GM23338 (cell line): ENCODE measurements around the gene ANO1. TPM values are rescaled to one million over a fixed set of nuclear protein-coding genes. Genes with fewer than 3 reads are reported as not detected.

ENCODE experiments used
- ATAC-seq: fragments of 200-7000 bp; cut with Tn5 transposase; 3 replicates; pipeline ENCODE4 v1.9.1; 2020
- DNase-seq: peaks from one replicate; pipeline ENCODE4 v3.0.0-alpha.2; 2015; ENCODE audit warnings: low spot score
- H2AFZ ChIP-seq: fragments of 200-600 bp; sonication (generic); 2 replicates; pipeline ENCODE4 v1.8.0; 2016; ENCODE audit warnings: antibody characterized with exemption, mild to moderate bottlenecking, moderate library complexity
- H3F3A ChIP-seq: fragments of 200-600 bp; sonication (generic); replicated peaks from 2 replicates; pipeline ENCODE4 v1.8.0; 2017; ENCODE audit warnings: antibody characterized with exemption, mixed run types, low read depth
- H3K27ac ChIP-seq: fragments of 200-600 bp; sonication (generic); 2 replicates; pipeline ENCODE4 v1.6.1; 2016; ENCODE audit warnings: low read depth
- H3K27me3 ChIP-seq: fragments of 200-600 bp; sonication (generic); 2 replicates; pipeline ENCODE4 v1.8.0; 2016; ENCODE audit warnings: mild to moderate bottlenecking, mixed run types, moderate library complexity; ENCODE audit not compliant: insufficient read depth
- H3K36me3 ChIP-seq: fragments of 200-600 bp; sonication (generic); 2 replicates; pipeline ENCODE4 v1.8.0; 2016; ENCODE audit warnings: mild to moderate bottlenecking; ENCODE audit not compliant: insufficient read depth
- H3K4me1 ChIP-seq: fragments of 200-600 bp; sonication (generic); 2 replicates; pipeline ENCODE4 v1.8.0; 2016; ENCODE audit warnings: mild to moderate bottlenecking, moderate library complexity; ENCODE audit not compliant: insufficient read depth
- H3K4me2 ChIP-seq: fragments of 200-600 bp; sonication (generic); 2 replicates; pipeline ENCODE4 v1.7.1; 2017; ENCODE audit warnings: mixed run types
- H3K4me3 ChIP-seq: fragments of 200-600 bp; sonication (generic); 2 replicates; pipeline ENCODE4 v1.6.1; 2016; ENCODE audit warnings: mixed run types
- H3K79me2 ChIP-seq: fragments of 200-600 bp; sonication (generic); replicated peaks from 2 replicates; pipeline ENCODE4 v1.8.0; 2017; ENCODE audit warnings: mild to moderate bottlenecking; ENCODE audit not compliant: insufficient read depth
- H3K9me2 ChIP-seq: fragments of 200-600 bp; sonication (generic); 2 replicates; pipeline ENCODE4 v1.8.0; 2017; ENCODE audit not compliant: insufficient read depth
- H4K20me1 ChIP-seq: fragments of 200-600 bp; sonication (generic); replicated peaks from 2 replicates; pipeline ENCODE4 v1.8.0; 2017; ENCODE audit warnings: mild to moderate bottlenecking; ENCODE audit not compliant: insufficient read depth
- H3K27ac Mint-ChIP-seq: 2 replicates; pipeline ENCODE4 v1.8.0; 2020; ENCODE audit warnings: inconsistent platforms, mild to moderate bottlenecking, moderate library complexity, mixed read lengths
- H3K27me3 Mint-ChIP-seq: 3 replicates; pipeline ENCODE4 v1.8.0; 2022; ENCODE audit warnings: low read depth, mild to moderate bottlenecking, moderate library complexity, mixed read lengths, inconsistent platforms; ENCODE audit not compliant: insufficient read depth, poor library complexity
- H3K36me3 Mint-ChIP-seq: 3 replicates; pipeline ENCODE4 v1.8.0; 2021; ENCODE audit warnings: low read depth, mild to moderate bottlenecking, inconsistent platforms, moderate library complexity, mixed read lengths
- H3K4me1 Mint-ChIP-seq: 3 replicates; pipeline ENCODE4 v1.8.0; 2020; ENCODE audit warnings: mild to moderate bottlenecking, inconsistent platforms, mixed read lengths
- H3K4me3 Mint-ChIP-seq: 3 replicates; pipeline ENCODE4 v1.8.0; 2021; ENCODE audit warnings: moderate library complexity, mild to moderate bottlenecking, inconsistent platforms, mixed read lengths
- H3K9me3 Mint-ChIP-seq: 3 replicates; pipeline ENCODE4 v1.8.0; 2020; ENCODE audit warnings: moderate library complexity, mild to moderate bottlenecking, inconsistent platforms, mixed read lengths
- CTCF ChIP-seq, 2 experiments: fragments of 200-600 bp in 1 of 2; sonication (generic) in 1 of 2; conservative IDR thresholded peaks; 2 replicates each; pipeline versions ENCODE4 v1.5.1 to v1.6.1; 2016 to 2017; ENCODE audit warnings: antibody characterized with exemption in 2 of 2, low read depth in 2 of 2, mild to moderate bottlenecking in 2 of 2, moderate library complexity in 1 of 2
- ETS1 ChIP-seq: IDR thresholded peaks from 2 replicates; pipeline ENCODE4 v1.6.1; 2016; ENCODE audit warnings: antibody characterized with exemption
- NANOG ChIP-seq: IDR thresholded peaks from 2 replicates; pipeline ENCODE4 v1.6.1; 2016; ENCODE audit warnings: antibody characterized with exemption, borderline replicate concordance
- REST ChIP-seq: IDR thresholded peaks from one replicate; pipeline ENCODE4 v1.6.1; 2018; ENCODE audit warnings: antibody characterized with exemption; ENCODE audit not compliant: unreplicated experiment
- ZNF114 ChIP-seq: fragments of 250-450 bp; sonication (Bioruptor Pico); IDR thresholded peaks from 2 replicates; pipeline ENCODE4 v1.5.0; 2020; ENCODE audit warnings: mild to moderate bottlenecking, moderate library complexity
- ZNF331 ChIP-seq: fragments of 250-450 bp; sonication (Bioruptor Pico); IDR thresholded peaks from 2 replicates; pipeline ENCODE4 v1.5.0; 2020; ENCODE audit warnings: low read depth, mild to moderate bottlenecking, moderate library complexity
- ZNF462 ChIP-seq: fragments of 250-450 bp; sonication (Bioruptor Pico); IDR thresholded peaks from 2 replicates; pipeline ENCODE4 v1.5.0; 2020; ENCODE audit warnings: mild to moderate bottlenecking, moderate library complexity
- polyA plus RNA-seq: library from polyadenylated mRNA; unstranded; fragments of >200 nt; fragmentation: Nextera tagmentation; extraction: Ambion mirVana; gene quantifications from 2 replicates; pipeline ENCODE4 v1.2.1, GENCODE V29; 2016
- total RNA-seq: library from RNA; depleted of rRNA; stranded (reverse); fragments of >200 nt; shearing (Covaris generic); gene quantifications from 2 replicates; pipeline ENCODE4 v1.2.3, GENCODE V29; 2014

ANO1 gene
- total and polyA plus RNA-seq, 2 experiments from 2014 or later, result 1.4 to 3.4 TPM

- no peaks in the 10 kb centered on the region for H3K79me2 ChIP-seq
- Mint-ChIP-seq H3K4me3 (no peak overlapping the region), H3K4me1 (peaks cover 4% of the 10 kb centered on the region; the same call in 1 of the 3 replicates), H3K9me3 (no peaks in the 10 kb centered on the region), H3K27me3 (peaks cover 13% of the 10 kb centered on the region), H3K27ac (no peak overlapping the region), H3K36me3 (no peaks in the 10 kb centered on the region)
- H3K4me2 ChIP-seq, result no peak overlapping the region
- H3K4me1 ChIP-seq, result no peaks in the 10 kb centered on the region
- no peaks in the 10 kb centered on the region for H3K36me3 ChIP-seq
- H2AFZ ChIP-seq, result no peak overlapping the region
- H4K20me1 ChIP-seq, result no peaks in the 10 kb centered on the region
- H3K9me2 ChIP-seq, result no peaks in the 10 kb centered on the region
- no peaks in the 10 kb centered on the region for H3F3A ChIP-seq
- H3K27ac ChIP-seq, result no peak overlapping the region
- TF ChIP-seq ETS1 (no peak), CTCF (conservative IDR thresholded peaks at IDR 0.05; ENCODE audit: low read depth in 2 of 2) (peak; percentile 65 to 88)
- peak; percentile 88 for DNase-seq
- peak; percentile 97 for ATAC-seq
- H3K4me3 ChIP-seq, result no peak overlapping the region
- no peaks in the 10 kb centered on the region for H3K27me3 ChIP-seq
Measured at GRCh38 chr11:70158201-70158600, 80.1 kb downstream of the ANO1 start.

- H3K4me3 Mint-ChIP-seq, result no peak overlapping the region
- H3K27me3 ChIP-seq, result no peaks in the 10 kb centered on the region
- DNase-seq, result no peak
- H3K4me2 ChIP-seq, result no peak overlapping the region
- peaks cover 4% of the 10 kb centered on the region; the same call in 1 of the 3 replicates for H3K4me1 Mint-ChIP-seq
- no peaks in the 10 kb centered on the region for H3K9me3 Mint-ChIP-seq
- no peaks in the 10 kb centered on the region for H3K9me2 ChIP-seq
- H2AFZ ChIP-seq, result no peak overlapping the region
- no peak for ATAC-seq
- H3K36me3 ChIP-seq, result no peaks in the 10 kb centered on the region
- no peaks in the 10 kb centered on the region for H3K36me3 Mint-ChIP-seq
- H3K79me2 ChIP-seq, result no peaks in the 10 kb centered on the region
- no peak overlapping the region for H3K4me3 ChIP-seq
- no peaks in the 10 kb centered on the region for H3K4me1 ChIP-seq
- H3K27ac ChIP-seq, result no peak overlapping the region
- no peaks in the 10 kb centered on the region for H3F3A ChIP-seq
- H3K27me3 Mint-ChIP-seq, result peaks cover 13% of the 10 kb centered on the region
- no peak overlapping the region for H3K27ac Mint-ChIP-seq
- no peaks in the 10 kb centered on the region for H4K20me1 ChIP-seq
- TF ChIP-seq REST, result no peak
- no peak for TF ChIP-seq ZNF331 (CRISPR knock-in tag)
- TF ChIP-seq ZNF462 (CRISPR knock-in tag), result no peak
- no peak for TF ChIP-seq ZNF114
- no peak for TF ChIP-seq NANOG
Measured at GRCh38 chr11:70158757-70159389, 80.8 kb downstream of the ANO1 start.
